GM04504 (cell line): ENCODE measurements around the gene TSBP1.
"Not testable (repeated sequence)": the region's sequence is repeated elsewhere in the genome, so short reads cannot be mapped to it uniquely, and the experiment has no call there.

ENCODE experiments used
- DNase-seq: peaks from one replicate; pipeline ENCODE4 v3.0.0-alpha.2; 2012; ENCODE audit warnings: low read depth

Gene TSBP1

GRCh38 chr6:32375739-32376529 lies 4.2 kb upstream of the TSBP1 start:
- DNase-seq: no peak

- DNase-seq: no peak
These were observed 474 bp downstream of the TSBP1 start for GRCh38 chr6:32371229-32371628.

GRCh38 chr6:32370505-32370904 lies 1.2 kb downstream of the TSBP1 start:
- DNase-seq: no peak

- peak; percentile 81 for DNase-seq
These were observed 2.0 kb downstream of the TSBP1 start for GRCh38 chr6:32369660-32370059.

- no peak for DNase-seq
These were observed 4.1 kb downstream of the TSBP1 start for GRCh38 chr6:32367644-32368043.

- DNase-seq: not testable (repeated sequence)
These were observed 12.5 kb downstream of the TSBP1 start for GRCh38 chr6:32359225-32359624.

- DNase-seq: not testable (repeated sequence)
These were observed 13.2 kb downstream of the TSBP1 start for GRCh38 chr6:32358548-32358947.

GRCh38 chr6:32355018-32355417 lies 16.7 kb downstream of the TSBP1 start:
- DNase-seq: no peak

- no peak for DNase-seq
These were observed 18.4 kb downstream of the TSBP1 start for GRCh38 chr6:32353348-32353747.

GRCh38 chr6:32340242-32340641 lies 31.5 kb downstream of the TSBP1 start:
- no peak for DNase-seq

- DNase-seq: no peak
These were observed 34.4 kb downstream of the TSBP1 start for GRCh38 chr6:32337186-32337805.

- DNase-seq: no peak
These were observed 39.3 kb downstream of the TSBP1 start for GRCh38 chr6:32332433-32332832.

- DNase-seq: peak; percentile 0
These were observed 42.6 kb downstream of the TSBP1 start for GRCh38 chr6:32329141-32329540.

GRCh38 chr6:32327103-32327502 lies 44.6 kb downstream of the TSBP1 start:
- DNase-seq: no peak

- DNase-seq: no peak
These were observed 53.2 kb downstream of the TSBP1 start for GRCh38 chr6:32318501-32318900.

- no peak for DNase-seq
These were observed 54.2 kb downstream of the TSBP1 start for GRCh38 chr6:32317541-32317940.

- DNase-seq: no peak
These were observed 57.7 kb downstream of the TSBP1 start for GRCh38 chr6:32313964-32314363.

- DNase-seq: peak; percentile 10
These were observed 72.9 kb downstream of the TSBP1 start for GRCh38 chr6:32298632-32299336.

- not testable (repeated sequence) for DNase-seq
These were observed 76.7 kb downstream of the TSBP1 start for GRCh38 chr6:32294980-32295379.

- no peak for DNase-seq
These were observed 77.1 kb downstream of the TSBP1 start for GRCh38 chr6:32294566-32294965.

GRCh38 chr6:32293695-32294094 lies 78.0 kb downstream of the TSBP1 start:
- DNase-seq: no peak

- DNase-seq: no peak
These were observed 80.2 kb downstream of the TSBP1 start for GRCh38 chr6:32291543-32291942.

- DNase-seq: no peak
These were observed 80.7 kb downstream of the TSBP1 start for GRCh38 chr6:32290886-32291450.
